DOHH2 (cell line): ENCODE results near the gene DCTN3.

Source experiments
- H3F3A ChIP-seq: fragments of 200-600 bp; sonication (generic), shearing (Covaris generic); 2 replicates; pipeline ENCODE4 v1.6.0; 2016; ENCODE audit warnings: antibody characterized with exemption, mild to moderate bottlenecking; ENCODE audit not compliant: control insufficient read depth, insufficient read depth
- H3K27ac ChIP-seq: fragments of 200-600 bp; sonication (generic); 2 replicates; pipeline ENCODE4 v1.5.1; 2014; ENCODE audit warnings: low read depth, mild to moderate bottlenecking, low read length, moderate library complexity
- H3K27me3 ChIP-seq: fragments of 200-600 bp; sonication (generic); 2 replicates; pipeline ENCODE4 v1.6.1; 2014; ENCODE audit warnings: mild to moderate bottlenecking, low read length, mixed read lengths; ENCODE audit not compliant: control insufficient read depth
- H3K36me3 ChIP-seq: fragments of 200-600 bp; sonication (generic); 2 replicates; pipeline ENCODE4 v1.6.1; 2014; ENCODE audit warnings: mild to moderate bottlenecking, low read length, moderate library complexity, mixed read lengths; ENCODE audit not compliant: control insufficient read depth
- H3K4me1 ChIP-seq: fragments of 200-600 bp; sonication (generic); 2 replicates; pipeline ENCODE4 v1.6.1; 2014; ENCODE audit warnings: mild to moderate bottlenecking, low read length, mixed read lengths; ENCODE audit not compliant: control insufficient read depth
- H3K4me2 ChIP-seq: fragments of 200-600 bp; sonication (generic); 2 replicates; pipeline ENCODE4 v1.6.0; 2014; ENCODE audit warnings: mild to moderate bottlenecking, low read length, moderate library complexity
- H3K4me3 ChIP-seq: fragments of 200-600 bp; sonication (generic); 2 replicates; pipeline ENCODE4 v1.5.1; 2014; ENCODE audit warnings: mild to moderate bottlenecking, low read length, mixed read lengths
- H3K79me2 ChIP-seq: fragments of 200-600 bp; sonication (generic); 2 replicates; pipeline ENCODE4 v1.6.1; 2014; ENCODE audit warnings: mild to moderate bottlenecking, low read length, mixed read lengths; ENCODE audit not compliant: control insufficient read depth
- H3K9me2 ChIP-seq: fragments of 200-600 bp; sonication (generic); replicated peaks from 2 replicates; pipeline ENCODE4 v1.6.1; 2014; ENCODE audit warnings: mild to moderate bottlenecking, low read length, mixed read lengths; ENCODE audit not compliant: control insufficient read depth
- H3K9me3 ChIP-seq: fragments of 200-600 bp; sonication (generic); 2 replicates; pipeline ENCODE4 v1.6.1; 2014; ENCODE audit warnings: antibody characterized with exemption, low read length, mixed read lengths; ENCODE audit not compliant: control insufficient read depth, insufficient read depth
- H4K20me1 ChIP-seq: fragments of 200-600 bp; sonication (generic); 2 replicates; pipeline ENCODE4 v1.6.0; 2014; ENCODE audit warnings: low read depth, mild to moderate bottlenecking, antibody characterized with exemption, low read length, moderate library complexity; ENCODE audit not compliant: control insufficient read depth, insufficient read depth
- CTCF ChIP-seq: fragments of 200-600 bp; sonication (generic); IDR thresholded peaks from one replicate; pipeline ENCODE4 v1.5.1; 2014; ENCODE audit warnings: antibody characterized with exemption, mild to moderate bottlenecking, low read depth, low read length; ENCODE audit not compliant: poor library complexity, severe bottlenecking
- EZH2phosphoT487 ChIP-seq: fragments of 200-600 bp; sonication (generic); IDR thresholded peaks from 2 replicates; pipeline ENCODE4 v1.6.1; 2017; ENCODE audit warnings: borderline replicate concordance, mild to moderate bottlenecking, antibody characterized with exemption, low read length, moderate library complexity, mixed read lengths

Gene DCTN3

DNA sequence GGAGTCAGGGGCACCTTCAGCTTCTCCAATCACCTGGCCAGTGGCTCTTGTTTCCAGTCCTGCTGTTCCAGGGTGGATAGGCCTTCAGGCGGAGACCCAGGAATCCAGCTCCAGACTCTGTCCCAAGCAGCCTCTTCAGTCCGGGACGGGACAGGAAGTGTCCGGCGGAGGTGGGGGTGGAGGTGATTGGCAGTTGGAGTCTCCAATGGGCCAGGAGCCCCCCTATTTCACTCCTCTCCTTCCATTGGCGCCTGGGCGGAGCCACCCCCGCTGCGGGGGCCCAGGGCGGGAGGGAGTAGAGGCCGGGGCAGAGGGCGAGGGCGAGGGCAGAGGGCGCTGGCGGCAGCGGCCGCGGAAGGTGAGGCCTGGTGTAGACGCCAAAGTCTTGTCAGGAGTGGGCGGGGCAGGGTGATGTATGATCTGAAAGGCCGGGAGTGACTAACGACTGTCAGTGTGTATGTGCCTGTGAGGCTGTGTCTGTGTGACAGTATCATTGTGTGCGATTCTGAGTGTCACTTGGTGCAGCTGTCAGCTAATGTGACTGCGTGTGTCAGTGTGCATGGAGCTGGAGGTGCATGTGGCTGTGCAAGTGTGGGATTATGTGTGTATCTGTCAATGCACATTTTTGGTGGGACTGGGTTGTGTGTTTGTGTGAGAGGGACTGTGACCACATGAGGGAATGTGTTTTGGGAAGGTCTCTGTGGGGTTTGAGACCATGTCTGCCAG, 31.7 kb upstream of the DCTN3 start, which contains the start of gene IL11RA:
TSS of gene IL11RA (plus strand) at position 310 of the 726 bp plus-strand sequence. CDS start 3,033 bp downstream, outside the sequence.
- Histone ChIP-seq H4K20me1 (no peaks in the 10 kb centered on the region), H3K4me1 (peaks cover 8% of the 10 kb centered on the region), H3K27ac (no peak within 1 kb of the TSS), H3K27me3 (peaks cover 12% of the 10 kb centered on the region), H3K4me3 (no peak within 1 kb of the TSS), H3K79me2 (peaks cover 4% of the 10 kb centered on the region), H3K9me2 (no peaks in the 10 kb centered on the region), H3K4me2 (no peak within 1 kb of the TSS), H3F3A (no peaks in the 10 kb centered on the region), H3K9me3 (no peaks in the 10 kb centered on the region), H3K36me3 (peaks cover 8% of the 10 kb centered on the region; the same call in 1 of the 2 replicates)
- TF ChIP-seq CTCF (no peak), EZH2phosphoT487 (no peak)

- no peak overlapping the region for H3K4me2 ChIP-seq
- H3K27me3 ChIP-seq = peaks cover 7% of the 10 kb centered on the region
- no peaks in the 10 kb centered on the region for H3F3A ChIP-seq
- no peaks in the 10 kb centered on the region for H4K20me1 ChIP-seq
- H3K36me3 ChIP-seq = peaks cover 8% of the 10 kb centered on the region; the same call in 1 of the 2 replicates
- H3K4me1 ChIP-seq = peaks cover 10% of the 10 kb centered on the region
- no peak for TF ChIP-seq EZH2phosphoT487
- TF ChIP-seq CTCF = no peak
- no peak overlapping the region for H3K4me3 ChIP-seq
- H3K79me2 ChIP-seq = peaks cover 5% of the 10 kb centered on the region
- H3K9me3 ChIP-seq = no peaks in the 10 kb centered on the region
- no peak overlapping the region for H3K27ac ChIP-seq
- no peaks in the 10 kb centered on the region for H3K9me2 ChIP-seq
Measured at GRCh38 chr9:34651321-34651720, 31.0 kb upstream of the DCTN3 start.

- peaks cover 5% of the 10 kb centered on the region for H3K79me2 ChIP-seq
- no peak overlapping the region for H3K4me3 ChIP-seq
- peaks cover 14% of the 10 kb centered on the region for H3K4me1 ChIP-seq
- no peak overlapping the region for H3K4me2 ChIP-seq
- H3K36me3 ChIP-seq = peaks cover 8% of the 10 kb centered on the region; the same call in 1 of the 2 replicates
- H3F3A ChIP-seq = no peaks in the 10 kb centered on the region
- H3K9me2 ChIP-seq = no peaks in the 10 kb centered on the region
- no peaks in the 10 kb centered on the region for H3K9me3 ChIP-seq
- no peaks in the 10 kb centered on the region for H4K20me1 ChIP-seq
- H3K27ac ChIP-seq = no peak overlapping the region
- peaks cover 4% of the 10 kb centered on the region; the same call in 1 of the 2 replicates for H3K27me3 ChIP-seq
- TF ChIP-seq CTCF (no peak), EZH2phosphoT487 (no peak)
Measured at GRCh38 chr9:34650816-34651215, 30.5 kb upstream of the DCTN3 start.
